GM12878 (cell line): ENCODE results near the gene RRP15. TPM values are rescaled to one million over a fixed set of nuclear protein-coding genes. Genes with fewer than 3 reads are reported as not detected.

Experiments used
- ATAC-seq: fragments of 200-7000 bp; cut with Tn5 transposase; 3 replicates; pipeline ENCODE4 v1.9.1; 2020; ENCODE audit warnings: mild to moderate bottlenecking, moderate library complexity
- BruUV-seq: library from RNA; stranded (reverse); fragments of 400-500 nt; replicated peaks from 2 replicates; lab custom pipeline; 2021; lab: Mats Ljungman, UMichigan
- CTCF ChIA-PET: fragments of 300-600 bp; sonication (Branson Sonifier 250); formaldehyde crosslinking; extraction: SDS; loops from one replicate; lab custom pipeline; 2021; ENCODE audit warnings: inconsistent platforms; lab: Yijun Ruan, JAX
- POLR2A ChIA-PET: fragments of 350-600 bp; formaldehyde crosslinking; extraction: SDS; loops from one replicate; lab custom pipeline; 2021; ENCODE audit warnings: inconsistent platforms; lab: Charles Lee
- RAD21 ChIA-PET: fragments of 300-600 bp; sonication (Branson Sonifier 250); formaldehyde crosslinking; loops from one replicate; lab custom pipeline; 2023; ENCODE audit warnings: antibody characterized with exemption; ENCODE audit not compliant: unreplicated experiment; lab: Charles Lee
- SMC1A ChIA-PET: fragments of 300-600 bp; sonication (Branson Sonifier 250); formaldehyde crosslinking; loops from one replicate; lab custom pipeline; 2023; ENCODE audit not compliant: unreplicated experiment, uncharacterized antibody; lab: Charles Lee
- DNase-seq: peaks from one replicate; pipeline ENCODE4 v3.0.0-alpha.2; 2011; ENCODE audit warnings: low read depth, low spot score
- FAIRE-seq: peaks from 3 replicates; lab custom pipeline; 2011; peaks lifted over from hg19 to GRCh38; lab: Jason Lieb, UNC
- H2AFZ ChIP-seq: 2 replicates; pipeline ENCODE4 v1.6.0; 2011; ENCODE audit warnings: low read depth, low read length, control low read depth; ENCODE audit not compliant: control insufficient read depth
- H3K27ac ChIP-seq: 2 replicates; pipeline ENCODE4 v1.5.1; 2011; ENCODE audit warnings: control low read depth; ENCODE audit not compliant: control insufficient read depth, insufficient read depth
- H3K27me3 ChIP-seq, 2 experiments: replicated peaks in 1 of 2; 2 replicates each; pipeline versions ENCODE4 v1.6.0 to v1.6.1; 2011; ENCODE audit warnings: low read length in 1 of 2; ENCODE audit not compliant: control insufficient read depth in 2 of 2, insufficient read depth in 2 of 2
- H3K36me3 ChIP-seq, 2 experiments: 2 replicates each; pipeline ENCODE4 v1.5.1; 2011; ENCODE audit warnings: low read length in 1 of 2; ENCODE audit not compliant: control insufficient read depth in 2 of 2, insufficient read depth in 2 of 2
- H3K4me1 ChIP-seq: 2 replicates; pipeline ENCODE4 v1.6.1; 2011; ENCODE audit warnings: mild to moderate bottlenecking, low read length, moderate library complexity, mixed read lengths; ENCODE audit not compliant: control insufficient read depth, insufficient read depth
- H3K4me2 ChIP-seq: 2 replicates; pipeline ENCODE4 v1.6.0; 2011; ENCODE audit warnings: control low read depth; ENCODE audit not compliant: control insufficient read depth, insufficient read depth
- H3K4me3 ChIP-seq: fragments of 200-600 bp; sonication (generic); 2 replicates; pipeline ENCODE4 v1.5.1; 2016
- H3K79me2 ChIP-seq: 2 replicates; pipeline ENCODE4 v1.6.0; 2011; ENCODE audit warnings: low read length; ENCODE audit not compliant: control insufficient read depth, insufficient read depth
- H3K9ac ChIP-seq: 2 replicates; pipeline ENCODE4 v1.8.0; 2011; ENCODE audit warnings: low read length, control low read depth, mixed read lengths; ENCODE audit not compliant: control insufficient read depth, insufficient read depth
- H3K9me3 ChIP-seq: replicated peaks from 3 replicates; pipeline ENCODE4 v1.5.1; 2011; ENCODE audit warnings: mild to moderate bottlenecking, low read length; ENCODE audit not compliant: control insufficient read depth, insufficient read depth
- H4K20me1 ChIP-seq: 2 replicates; pipeline ENCODE4 v1.6.0; 2011; ENCODE audit not compliant: control insufficient read depth, insufficient read depth
- ASH2L ChIP-seq: fragments of 300-600, 200-600 bp; sonication (generic); IDR thresholded peaks from 2 replicates; pipeline ENCODE4 v1.6.1; 2017; ENCODE audit warnings: low read depth, mild to moderate bottlenecking, borderline replicate concordance
- CHD1 ChIP-seq: IDR thresholded peaks from 2 replicates; pipeline ENCODE4 v1.6.1; 2012; ENCODE audit warnings: low read depth, low read length, improper control_type of control experiment
- CTCF ChIP-seq, 3 experiments: IDR thresholded peaks in 2 of 3; conservative IDR thresholded peaks in 1 of 3; 2 replicates each; pipeline ENCODE4 v1.5.1; 2011; ENCODE audit warnings: low read depth in 3 of 3, low read length in 3 of 3, mild to moderate bottlenecking in 3 of 3, control low read depth in 2 of 3, moderate library complexity in 2 of 3, inconsistent platforms in 1 of 3, mixed read lengths in 1 of 3; ENCODE audit not compliant: control insufficient read depth in 2 of 3, insufficient read depth in 1 of 3; ENCODE audit errors: extremely low read depth in 1 of 3
- EP300 ChIP-seq, 2 experiments: fragments of 150-350 bp in 1 of 2; IDR thresholded peaks; 2 replicates each; pipeline ENCODE4 v1.6.1; 2011 to 2012; ENCODE audit warnings: low read depth in 2 of 2, low read length in 2 of 2, borderline replicate concordance in 1 of 2, improper control_type of control experiment in 1 of 2, inconsistent platforms in 1 of 2; ENCODE audit not compliant: control insufficient read depth in 1 of 2
- FOS ChIP-seq: IDR thresholded peaks from 3 replicates; pipeline ENCODE4 v1.6.1; 2011; ENCODE audit warnings: borderline replicate concordance; ENCODE audit not compliant: insufficient read length; ENCODE audit errors: extremely low read depth
- HCFC1 ChIP-seq: fragments of 150-350 bp; IDR thresholded peaks from 2 replicates; pipeline ENCODE4 v1.6.1; 2014; ENCODE audit warnings: low read length
- IKZF1 ChIP-seq: fragments of 450-650 bp; conservative IDR thresholded peaks from 2 replicates; pipeline ENCODE4 v1.6.1; 2017; ENCODE audit warnings: antibody characterized with exemption, mild to moderate bottlenecking
- NFYA ChIP-seq: IDR thresholded peaks from 2 replicates; pipeline ENCODE4 v1.6.1; 2011; ENCODE audit warnings: low read depth, mild to moderate bottlenecking, low read length, improper control_type of control experiment, borderline replicate concordance
- NFYB ChIP-seq: IDR thresholded peaks from 2 replicates; pipeline ENCODE4 v1.6.1; 2011; ENCODE audit warnings: low read depth, mild to moderate bottlenecking, low read length, improper control_type of control experiment, moderate library complexity; ENCODE audit not compliant: insufficient read depth
- POLR2AphosphoS5 ChIP-seq: IDR thresholded peaks from 2 replicates; pipeline ENCODE4 v1.6.1; 2011; ENCODE audit warnings: mild to moderate bottlenecking, low read length, inconsistent platforms
- RAD21 ChIP-seq: IDR thresholded peaks from 2 replicates; pipeline ENCODE4 v1.6.1; 2011; ENCODE audit warnings: mild to moderate bottlenecking, low read depth, low read length, moderate library complexity; ENCODE audit not compliant: insufficient read depth
- SMC3 ChIP-seq: IDR thresholded peaks from 2 replicates; pipeline ENCODE4 v1.6.1; 2011; ENCODE audit warnings: low read length, improper control_type of control experiment, borderline replicate concordance
- SP1 ChIP-seq: IDR thresholded peaks from one replicate; pipeline ENCODE4 v1.6.1; 2011; ENCODE audit warnings: low read depth, low read length
- WGBS: methylation state at CpG from one replicate; pipeline ENCODE4 v1.1.6; 2016; ENCODE audit warnings: low lambda C conversion rate; ENCODE audit not compliant: insufficient replicate concordance, insufficient coverage; ENCODE audit errors: missing lambda C conversion rate; 5-methylcytosine and 5-hydroxymethylcytosine counted together
- in situ Hi-C: fragments of 300-500 bp; cut with MboI; formaldehyde crosslinking; loops from 9 replicates; pipeline ENCODE4 v1.14.3; 2018; ENCODE audit warnings: mixed read lengths
- intact Hi-C: fragments of 100-400 bp; cut with micrococcal nuclease; formaldehyde crosslinking; loops from one replicate; pipeline ENCODE4 v1.14.2; 2022; ENCODE audit not compliant: unreplicated experiment
- polyA plus RNA-seq, 11 experiments: library from polyadenylated mRNA; depleted of rRNA in 4 of 11; unstranded in 6 of 11; stranded (reverse) in 5 of 11; fragments of >200 nt; fragmentation: Nextera tagmentation in 4 of 11; fragmentation: Illumina TruSeq in 1 of 11; extraction: Ambion mirVana in 4 of 11; extraction: Trizol in 1 of 11; gene quantifications; 1 replicate in 1 of 11; 2 replicates in 10 of 11; pipeline versions ENCODE4 v1.2.1 to v1.2.3, GENCODE V29; 2011 to 2016; ENCODE audit warnings: inconsistent platforms in 2 of 11, missing spikeins in 2 of 11, low read depth in 1 of 11
- total RNA-seq, 4 experiments: library from RNA; depleted of rRNA in 3 of 4; stranded (reverse); fragments of >200 nt in 3 of 4; fragmentation: Illumina TruSeq in 1 of 4; extraction: Trizol in 1 of 4; gene quantifications; 2 replicates each; pipeline versions ENCODE4 v1.2.1 to v1.2.3, GENCODE V29; 2013 to 2021
- TF ChIP-seq, protein P1 (sequence below): IDR thresholded peaks from 2 replicates; pipeline ENCODE4 v1.6.1; 2012; ENCODE audit warnings: low read depth, low read length, improper control_type of control experiment

RRP15 gene
- total and polyA plus RNA-seq, 10 of the 15 experiments (the other 5 are each of a cell fraction or from before 2014, with no cell fraction given): 5.6 to 37.8 (median 19.1) TPM

DNA sequence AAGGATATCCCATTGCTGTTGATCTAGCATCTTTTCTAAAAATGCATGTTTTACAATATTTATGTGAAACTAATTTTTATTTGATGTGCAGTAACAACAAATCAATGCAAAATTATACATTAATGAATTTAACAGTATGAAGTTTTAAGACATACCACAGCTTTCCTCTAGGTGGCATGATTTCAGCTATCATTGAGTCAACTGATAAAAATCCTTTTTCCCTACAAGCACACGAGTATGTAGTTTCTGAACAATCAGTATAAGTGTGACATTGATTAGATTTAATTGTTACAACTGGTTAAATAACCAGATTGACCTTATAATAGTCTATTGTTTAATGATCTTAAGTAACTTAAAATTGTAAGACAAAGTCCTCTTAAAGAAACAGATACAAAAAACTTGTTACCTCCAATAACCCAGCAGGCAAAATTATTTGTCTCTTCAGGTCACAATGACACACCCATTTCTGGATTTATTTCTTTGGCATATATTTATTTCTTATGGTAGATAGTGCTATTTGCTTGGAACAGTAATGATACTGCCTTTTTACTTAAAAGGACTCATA is 54.3 kb downstream of the RRP15 start:
- ChIA-PET CTCF (interaction anchor here (0.9 to 2.8 kb wide), 17 partner anchors 9 to 1473 kb away, joined by 3 to 12 read pairs (median 5); no protein-coding TSS in a partner anchor), RAD21 (interaction anchor here (0.9 to 1.9 kb wide), 4 partner anchors 10 to 1474 kb away, joined by 3 to 9 read pairs (median 4); no protein-coding TSS in a partner anchor), SMC1A (interaction anchor here (0.6 to 1.3 kb wide), 4 partner anchors 32 to 1047 kb away, joined by 3 read pairs; no protein-coding TSS in a partner anchor), POLR2A (no interaction called here)
- Histone ChIP-seq H3K4me1 (no peaks in the 10 kb centered on the region), H3K27me3 (no peaks in the 10 kb centered on the region), H3K9ac (no peak overlapping the region), H4K20me1 (no peaks in the 10 kb centered on the region), H3K36me3 (no peaks in the 10 kb centered on the region), H2AFZ (no peak overlapping the region), H3K9me3 (no peaks in the 10 kb centered on the region), H3K79me2 (no peaks in the 10 kb centered on the region), H3K4me3 (no peak overlapping the region), H3K4me2 (no peak overlapping the region), H3K27ac (no peak overlapping the region)
- peak; percentile 84 for FAIRE-seq
- in situ Hi-C loops: no loop called here
- peak; percentile 69 for ATAC-seq
- no peak for TF ChIP-seq FOS
- TF ChIP-seq EP300 (IDR thresholded peaks at IDR 0.05; ENCODE audit: borderline replicate concordance in 1 of 2, control insufficient read depth in 1 of 2, low read depth in 2 of 2, low read length in 2 of 2): no peak
- TF ChIP-seq, protein P1, sequence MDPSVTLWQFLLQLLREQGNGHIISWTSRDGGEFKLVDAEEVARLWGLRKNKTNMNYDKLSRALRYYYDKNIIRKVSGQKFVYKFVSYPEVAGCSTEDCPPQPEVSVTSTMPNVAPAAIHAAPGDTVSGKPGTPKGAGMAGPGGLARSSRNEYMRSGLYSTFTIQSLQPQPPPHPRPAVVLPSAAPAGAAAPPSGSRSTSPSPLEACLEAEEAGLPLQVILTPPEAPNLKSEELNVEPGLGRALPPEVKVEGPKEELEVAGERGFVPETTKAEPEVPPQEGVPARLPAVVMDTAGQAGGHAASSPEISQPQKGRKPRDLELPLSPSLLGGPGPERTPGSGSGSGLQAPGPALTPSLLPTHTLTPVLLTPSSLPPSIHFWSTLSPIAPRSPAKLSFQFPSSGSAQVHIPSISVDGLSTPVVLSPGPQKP: no peak
- no peak for TF ChIP-seq IKZF1
- TF ChIP-seq CHD1: no peak
- TF ChIP-seq RAD21: peak; percentile 58
- TF ChIP-seq NFYA: no peak
- peak; percentile 58 to 65 (median 58) for TF ChIP-seq CTCF (IDR thresholded peaks at IDR 0.05 in 2 of 3, conservative IDR thresholded peaks at IDR 0.05 in 1 of 3; ENCODE audit: control insufficient read depth in 2 of 3, extremely low read depth in 1 of 3, insufficient read depth in 1 of 3, low read depth in 3 of 3, low read length in 3 of 3)
- TF ChIP-seq HCFC1: no peak
- peak; percentile 64 for TF ChIP-seq SMC3
- TF ChIP-seq SP1: no peak
- TF ChIP-seq ASH2L: no peak
- TF ChIP-seq NFYB: no peak
- no peak for TF ChIP-seq POLR2AphosphoS5
- 4% methylated on average over 1 of the region's 1 CpG for WGBS
- no peak for DNase-seq
- intact Hi-C loops: loop anchor here (1.0 to 10.0 kb wide), 4 partner anchors 181 to 1473 kb away; no protein-coding TSS in a partner anchor
- BruUV-seq: no TSS peak
